ENCODE data around the gene MYO9B. TPM values are rescaled to one million over a fixed set of nuclear protein-coding genes. Genes with fewer than 3 reads are reported as not detected.

MYO9B gene
- total RNA-seq, 2 donors from 2014 or later: 229 to 257 TPM

- TF ChIP-seq, protein P1, sequence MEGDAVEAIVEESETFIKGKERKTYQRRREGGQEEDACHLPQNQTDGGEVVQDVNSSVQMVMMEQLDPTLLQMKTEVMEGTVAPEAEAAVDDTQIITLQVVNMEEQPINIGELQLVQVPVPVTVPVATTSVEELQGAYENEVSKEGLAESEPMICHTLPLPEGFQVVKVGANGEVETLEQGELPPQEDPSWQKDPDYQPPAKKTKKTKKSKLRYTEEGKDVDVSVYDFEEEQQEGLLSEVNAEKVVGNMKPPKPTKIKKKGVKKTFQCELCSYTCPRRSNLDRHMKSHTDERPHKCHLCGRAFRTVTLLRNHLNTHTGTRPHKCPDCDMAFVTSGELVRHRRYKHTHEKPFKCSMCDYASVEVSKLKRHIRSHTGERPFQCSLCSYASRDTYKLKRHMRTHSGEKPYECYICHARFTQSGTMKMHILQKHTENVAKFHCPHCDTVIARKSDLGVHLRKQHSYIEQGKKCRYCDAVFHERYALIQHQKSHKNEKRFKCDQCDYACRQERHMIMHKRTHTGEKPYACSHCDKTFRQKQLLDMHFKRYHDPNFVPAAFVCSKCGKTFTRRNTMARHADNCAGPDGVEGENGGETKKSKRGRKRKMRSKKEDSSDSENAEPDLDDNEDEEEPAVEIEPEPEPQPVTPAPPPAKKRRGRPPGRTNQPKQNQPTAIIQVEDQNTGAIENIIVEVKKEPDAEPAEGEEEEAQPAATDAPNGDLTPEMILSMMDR (IDR thresholded peaks at IDR 0.05): no peak
- no peak for ATAC-seq (ENCODE audit: insufficient number of reproducible peaks, low FRiP score, low read depth)
- Histone ChIP-seq H3K27ac (no peak overlapping the region), H3K4me3 (no peak overlapping the region), H3K9me3 (no peaks in the 10 kb centered on the region), H3K27me3 (replicated peaks; ENCODE audit: insufficient read depth) (no peaks in the 10 kb centered on the region), H3K4me1 (ENCODE audit: control insufficient read depth in 1 of 2, low read depth in 2 of 2) (no peaks in the 10 kb centered on the region), H3K36me3 (peaks cover 60% of the 10 kb centered on the region)
- DNase-seq (ENCODE audit: low spot score): no peak
These were observed 87.0 kb downstream of the MYO9B start for GRCh38 chr19:17162580-17162979.

GRCh38 chr19:17163652-17164051, 88.1 kb downstream of the MYO9B start:
- ATAC-seq (ENCODE audit: insufficient number of reproducible peaks, low FRiP score, low read depth) (no peak), DNase-seq (ENCODE audit: low spot score) (no peak)
- Histone ChIP-seq H3K36me3 (peaks cover 69% of the 10 kb centered on the region), H3K27ac (no peak overlapping the region), H3K27me3 (replicated peaks; ENCODE audit: insufficient read depth) (no peaks in the 10 kb centered on the region), H3K4me1 (ENCODE audit: control insufficient read depth in 1 of 2, low read depth in 2 of 2) (no peaks in the 10 kb centered on the region), H3K9me3 (no peaks in the 10 kb centered on the region), H3K4me3 (no peak overlapping the region)
- TF ChIP-seq, protein P1 (IDR thresholded peaks at IDR 0.05): no peak

GRCh38 chr19:17164639-17165038, 89.1 kb downstream of the MYO9B start:
- no peak for ATAC-seq (ENCODE audit: insufficient number of reproducible peaks, low FRiP score, low read depth)
- DNase-seq (ENCODE audit: low spot score): no peak
- no peak overlapping the region for H3K4me3 ChIP-seq
- peaks cover 71% of the 10 kb centered on the region for H3K36me3 ChIP-seq
- H3K9me3 ChIP-seq: no peaks in the 10 kb centered on the region
- H3K27me3 ChIP-seq (replicated peaks; ENCODE audit: insufficient read depth): no peaks in the 10 kb centered on the region
- H3K4me1 ChIP-seq (ENCODE audit: control insufficient read depth in 1 of 2, low read depth in 2 of 2): no peaks in the 10 kb centered on the region
- no peak overlapping the region for H3K27ac ChIP-seq
- TF ChIP-seq, protein P1 (IDR thresholded peaks at IDR 0.05): no peak

- H3K9me3 ChIP-seq: no peaks in the 10 kb centered on the region
- H3K27ac ChIP-seq: no peak overlapping the region
- TF ChIP-seq, protein P1 (IDR thresholded peaks at IDR 0.05): no peak
- no peak for ATAC-seq (ENCODE audit: insufficient number of reproducible peaks, low FRiP score, low read depth)
- DNase-seq (ENCODE audit: low spot score): no peak
- H3K4me1 ChIP-seq (ENCODE audit: control insufficient read depth in 1 of 2, low read depth in 2 of 2): no peaks in the 10 kb centered on the region
- peaks cover 78% of the 10 kb centered on the region for H3K36me3 ChIP-seq
- no peak overlapping the region for H3K4me3 ChIP-seq
- H3K27me3 ChIP-seq (replicated peaks; ENCODE audit: insufficient read depth): no peaks in the 10 kb centered on the region
These were observed 90.1 kb downstream of the MYO9B start for GRCh38 chr19:17165715-17166114.

GRCh38 chr19:17170538-17171297, 95.1 kb downstream of the MYO9B start:
- H3K27ac ChIP-seq: no peak overlapping the region
- H3K27me3 ChIP-seq (replicated peaks; ENCODE audit: insufficient read depth): no peaks in the 10 kb centered on the region
- ATAC-seq (ENCODE audit: insufficient number of reproducible peaks, low FRiP score, low read depth): no peak
- TF ChIP-seq, protein P1 (IDR thresholded peaks at IDR 0.05): no peak
- no peak for DNase-seq (ENCODE audit: low spot score)
- peaks cover 77% of the 10 kb centered on the region for H3K36me3 ChIP-seq
- H3K9me3 ChIP-seq: no peaks in the 10 kb centered on the region
- H3K4me3 ChIP-seq: no peak overlapping the region
- H3K4me1 ChIP-seq (ENCODE audit: control insufficient read depth in 1 of 2, low read depth in 2 of 2): no peaks in the 10 kb centered on the region

Data from thoracic aorta (tissue), 2 donors.